GM19035 (cell line): ENCODE data around the gene GYS1.
"Not testable (repeated sequence)": the region's sequence is repeated elsewhere in the genome, so short reads cannot be mapped to it uniquely, and the experiment has no call there.

Experiments
- ATAC-seq: cut with Tn5 transposase; IDR thresholded peaks from one replicate; pipeline ENCODE4 v1.9.1; 2021; ENCODE audit not compliant: unreplicated experiment

The GYS1 gene

GRCh38 chr19:48946463-48947257 lies 46.4 kb downstream of the GYS1 start:
- ATAC-seq: no peak

GRCh38 chr19:48945817-48946216 lies 47.3 kb downstream of the GYS1 start:
- no peak for ATAC-seq

- no peak for ATAC-seq
These were observed 47.7 kb downstream of the GYS1 start for GRCh38 chr19:48945415-48945814.

GRCh38 chr19:48943081-48943480 lies 50.0 kb downstream of the GYS1 start:
- no peak for ATAC-seq

- ATAC-seq: no peak
These were observed 52.2 kb downstream of the GYS1 start for GRCh38 chr19:48940902-48941301.

- no peak for ATAC-seq
These were observed 54.9 kb downstream of the GYS1 start for GRCh38 chr19:48938256-48938655.

GRCh38 chr19:48935864-48936263 lies 57.2 kb downstream of the GYS1 start:
- no peak for ATAC-seq

- no peak for ATAC-seq
These were observed 58.3 kb downstream of the GYS1 start for GRCh38 chr19:48934837-48935236.

- peak; percentile 59 for ATAC-seq
These were observed 59.7 kb downstream of the GYS1 start, which contains the start of gene DHDH for GRCh38 chr19:48933382-48933932. TSS of gene DHDH (plus strand) at chr19:48933699. CDS start at chr19:48933722, 23 bp downstream.

- no peak for ATAC-seq
These were observed 64.7 kb downstream of the GYS1 start for GRCh38 chr19:48928164-48929025.

- not testable (repeated sequence) for ATAC-seq
These were observed 65.4 kb downstream of the GYS1 start for GRCh38 chr19:48927692-48928091.

GRCh38 chr19:48926909-48927308 lies 66.2 kb downstream of the GYS1 start:
- no peak for ATAC-seq

- ATAC-seq: not testable (repeated sequence)
These were observed 67.2 kb downstream of the GYS1 start for GRCh38 chr19:48925890-48926289.

GRCh38 chr19:48925240-48925843 lies 67.8 kb downstream of the GYS1 start:
- no peak for ATAC-seq

- ATAC-seq: no peak
These were observed 70.3 kb downstream of the GYS1 start for GRCh38 chr19:48922548-48923490.

- ATAC-seq: no peak
These were observed 71.2 kb downstream of the GYS1 start for GRCh38 chr19:48921721-48922500.

- ATAC-seq: no peak
These were observed 72.2 kb downstream of the GYS1 start for GRCh38 chr19:48920949-48921348.

GRCh38 chr19:48919271-48919670 lies 73.8 kb downstream of the GYS1 start:
- ATAC-seq: not testable (repeated sequence)

- no peak for ATAC-seq
These were observed 74.3 kb downstream of the GYS1 start for GRCh38 chr19:48918801-48919247.
